Activated B cell treated with CpG ODN at 0.5 μM for 24 hours (primary cell): Measurements from ENCODE around the gene CD22. TPM values are rescaled to one million over a fixed set of nuclear protein-coding genes. Genes with fewer than 3 reads are reported as not detected.
"Not testable (repeated sequence)": the region's sequence is repeated elsewhere in the genome, so short reads cannot be mapped to it uniquely, and the experiment has no call there.

Experiments
- ATAC-seq: fragments of 200-7000 bp; cut with Tn5 transposase; one replicate; pipeline ENCODE4 v1.10.0; 2021; ENCODE audit warnings: low read depth, mild to moderate bottlenecking, moderate library complexity
- CTCF ChIA-PET: fragments of 350-600 bp; sonication (Branson Sonifier 250); formaldehyde crosslinking; loops from one replicate; lab custom pipeline; 2021; ENCODE audit warnings: antibody characterized with exemption; lab: Charles Lee
- POLR2A ChIA-PET: fragments of 350-600 bp; sonication (Branson Sonifier 250); formaldehyde crosslinking; loops from one replicate; lab custom pipeline; 2021; ENCODE audit warnings: antibody characterized with exemption; lab: Charles Lee
- DNase-seq: peaks from one replicate; pipeline ENCODE4 v3.0.0; 2022
- H3K27ac Mint-ChIP-seq: one replicate; pipeline ENCODE4 v1.8.0; 2020; ENCODE audit warnings: mixed read lengths
- H3K27me3 Mint-ChIP-seq: one replicate; pipeline ENCODE4 v1.8.0; 2021; ENCODE audit warnings: mixed read lengths
- H3K36me3 Mint-ChIP-seq: one replicate; pipeline ENCODE4 v1.8.0; 2021; ENCODE audit warnings: low read depth, mixed read lengths
- H3K4me1 Mint-ChIP-seq: one replicate; pipeline ENCODE4 v1.8.0; 2021; ENCODE audit warnings: mixed read lengths
- H3K4me3 Mint-ChIP-seq: one replicate; pipeline ENCODE4 v1.8.0; 2020; ENCODE audit warnings: mild to moderate bottlenecking, mixed read lengths
- H3K9me3 Mint-ChIP-seq: one replicate; pipeline ENCODE4 v1.8.0; 2020; ENCODE audit warnings: mixed read lengths
- CTCF ChIP-seq: fragments of 200-600 bp; IDR thresholded peaks from one replicate; pipeline ENCODE4 v1.8.0; 2022; ENCODE audit warnings: antibody characterized with exemption, mild to moderate bottlenecking
- intact Hi-C: fragments of 100-400 bp; cut with micrococcal nuclease; formaldehyde crosslinking; loops from one replicate; pipeline ENCODE4 v1.15.1; 2024
- total RNA-seq: library from RNA; stranded (reverse); gene quantifications from 2 replicates; pipeline ENCODE4 v1.2.3, GENCODE V29; 2022

The CD22 gene
- total RNA-seq, 1 donor from 2014 or later = 1,096 TPM

DNA sequence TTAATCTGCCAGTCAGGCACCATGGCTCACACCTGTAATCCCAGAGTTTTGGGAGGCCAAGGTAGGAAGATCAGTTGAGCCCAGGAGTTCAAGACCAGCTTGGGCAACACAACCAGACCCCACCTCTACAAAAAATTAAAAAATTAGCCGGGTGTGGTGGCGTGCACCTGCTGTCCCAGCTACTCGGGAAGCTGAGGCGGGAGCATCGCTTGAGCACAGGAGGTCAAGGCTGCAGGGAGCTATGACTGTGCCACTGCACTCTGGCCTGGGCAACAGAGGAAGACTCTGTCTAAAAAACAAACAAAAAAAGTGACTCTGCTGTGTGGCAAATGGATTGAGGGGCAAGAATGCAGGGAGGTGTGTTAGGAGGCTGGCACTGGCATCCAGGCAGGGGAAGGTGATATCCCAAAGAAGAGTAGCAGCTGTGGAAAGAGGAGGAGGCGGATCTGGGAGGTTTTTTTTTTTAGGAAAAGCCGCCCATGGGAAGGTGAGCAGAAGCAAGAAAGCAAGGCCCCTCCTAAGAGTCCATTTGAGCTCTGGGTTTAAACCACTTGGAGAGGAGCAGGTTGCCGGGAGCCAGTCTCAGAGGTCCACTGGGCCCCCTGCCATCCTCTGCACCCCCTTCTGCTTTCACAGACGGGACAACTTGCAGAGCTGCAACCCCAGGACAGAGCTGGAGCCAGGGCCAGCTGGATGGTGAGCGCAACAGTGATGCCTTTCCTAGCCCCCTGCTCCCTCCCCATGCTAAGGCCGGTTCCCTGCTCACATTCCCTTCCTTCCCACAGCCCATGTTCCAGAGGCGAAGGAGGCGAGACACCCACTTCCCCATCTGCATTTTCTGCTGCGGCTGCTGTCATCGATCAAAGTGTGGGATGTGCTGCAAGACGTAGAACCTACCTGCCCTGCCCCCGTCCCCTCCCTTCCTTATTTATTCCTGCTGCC, 44.6 kb upstream of the CD22 start:
- peaks cover 8% of the 10 kb centered on the region for H3K36me3 Mint-ChIP-seq
- CTCF ChIA-PET = no interaction called here
- intact Hi-C loops = no loop called here
- no peak for DNase-seq
- H3K4me1 Mint-ChIP-seq = peaks cover 47% of the 10 kb centered on the region
- no peaks in the 10 kb centered on the region for H3K27me3 Mint-ChIP-seq
- no peak overlapping the region for H3K4me3 Mint-ChIP-seq
- POLR2A ChIA-PET = interaction anchor here (1.2 to 1.7 kb wide), 3 partner anchors 20 to 63 kb away, joined by 3 to 6 read pairs (median 4); partner anchors contain the start of gene FFAR1
- H3K9me3 Mint-ChIP-seq = no peaks in the 10 kb centered on the region
- TF ChIP-seq CTCF = no peak
- no peak overlapping the region for H3K27ac Mint-ChIP-seq
- no peak for ATAC-seq

GRCh38 chr19:35285095-35285449, 43.9 kb upstream of the CD22 start:
- intact Hi-C loops = no loop called here
- TF ChIP-seq CTCF = no peak
- no peak for DNase-seq
- Mint-ChIP-seq H3K4me3 (no peak overlapping the region), H3K27me3 (no peaks in the 10 kb centered on the region), H3K27ac (no peak overlapping the region), H3K9me3 (no peaks in the 10 kb centered on the region), H3K36me3 (peaks cover 4% of the 10 kb centered on the region), H3K4me1 (peaks cover 43% of the 10 kb centered on the region)
- no peak for ATAC-seq
- ChIA-PET CTCF (no interaction called here), POLR2A (interaction anchor here (0.7 to 1.7 kb wide), 4 partner anchors 21 to 62 kb away, joined by 3 to 6 read pairs (median 4); partner anchors contain the start of gene FFAR1)

DNA sequence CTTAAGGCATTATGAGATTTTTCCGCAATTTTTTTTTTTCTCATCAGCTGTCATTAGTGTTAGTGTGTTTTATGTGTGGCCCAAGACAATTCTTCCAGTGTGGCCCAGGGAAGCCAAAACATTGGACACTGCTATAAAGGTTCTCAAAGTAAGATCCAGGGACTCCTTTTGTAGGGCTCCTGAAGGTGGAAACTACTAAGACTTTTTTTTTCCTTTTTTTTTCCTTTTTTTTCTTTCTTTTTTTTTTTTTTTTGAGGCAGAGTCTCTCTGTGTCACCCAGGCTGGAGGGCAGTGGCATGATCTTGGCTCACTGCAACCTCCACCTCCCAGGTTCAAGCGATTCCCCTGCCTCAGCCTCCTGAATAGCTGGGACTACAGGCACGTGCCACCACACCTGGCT, 43.5 kb upstream of the CD22 start:
- ATAC-seq, H3K36me3 Mint-ChIP-seq, CTCF ChIA-PET, H3K9me3 Mint-ChIP-seq, H3K27me3 Mint-ChIP-seq, H3K4me3 Mint-ChIP-seq, intact Hi-C loops, DNase-seq, H3K27ac Mint-ChIP-seq: not testable (repeated sequence)
- POLR2A ChIA-PET = interaction anchor here (0.7 to 1.2 kb wide), 5 partner anchors 10 to 1897 kb away, joined by 3 to 7 read pairs (median 3); no protein-coding TSS in a partner anchor
- H3K4me1 Mint-ChIP-seq = peaks cover 39% of the 10 kb centered on the region

DNA sequence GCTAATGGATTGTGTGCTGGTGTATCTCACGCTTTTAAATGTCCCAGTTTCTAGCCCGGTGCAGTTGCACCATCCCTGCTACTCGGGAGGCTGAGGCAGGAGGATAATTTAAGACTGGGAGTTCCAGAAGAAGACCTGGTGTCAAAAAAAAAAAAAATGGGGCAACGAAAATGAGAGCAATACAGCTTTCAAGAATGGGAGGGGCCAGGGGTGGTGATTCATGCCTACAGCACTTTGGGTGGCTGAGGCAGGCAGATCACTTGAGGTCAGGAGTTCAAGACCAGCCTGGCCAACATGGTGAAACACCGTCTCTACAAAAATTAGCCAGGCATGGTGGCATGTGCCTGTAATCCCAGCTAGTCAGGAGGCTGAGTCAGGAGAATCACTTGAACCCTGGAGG, 42.9 kb upstream of the CD22 start:
- CTCF ChIA-PET, H3K27me3 Mint-ChIP-seq, H3K36me3 Mint-ChIP-seq, H3K9me3 Mint-ChIP-seq, intact Hi-C loops, DNase-seq, H3K4me3 Mint-ChIP-seq, ATAC-seq: not testable (repeated sequence)
- POLR2A ChIA-PET = interaction anchor here (0.7 to 0.8 kb wide), 4 partner anchors 10 to 1897 kb away, joined by 3 to 7 read pairs (median 6); no protein-coding TSS in a partner anchor
- Mint-ChIP-seq H3K4me1 (peaks cover 33% of the 10 kb centered on the region), H3K27ac (peak overlapping the region; percentile 4)

- CTCF ChIA-PET = no interaction called here
- POLR2A ChIA-PET = interaction anchor here (0.6 to 0.9 kb wide), 3 partner anchors 9 to 53 kb away, joined by 3 to 8 read pairs (median 4); no protein-coding TSS in a partner anchor
- H3K27ac Mint-ChIP-seq = no peak overlapping the region
- DNase-seq (no peak), ATAC-seq (no peak)
- no peaks in the 10 kb centered on the region for H3K36me3 Mint-ChIP-seq
- intact Hi-C loops = no loop called here
- no peaks in the 10 kb centered on the region for H3K27me3 Mint-ChIP-seq
- no peaks in the 10 kb centered on the region for H3K9me3 Mint-ChIP-seq
- TF ChIP-seq CTCF = no peak
- peaks cover 28% of the 10 kb centered on the region for H3K4me1 Mint-ChIP-seq
- no peak overlapping the region for H3K4me3 Mint-ChIP-seq
These were observed 41.3 kb upstream of the CD22 start for GRCh38 chr19:35287713-35288112.

DNA sequence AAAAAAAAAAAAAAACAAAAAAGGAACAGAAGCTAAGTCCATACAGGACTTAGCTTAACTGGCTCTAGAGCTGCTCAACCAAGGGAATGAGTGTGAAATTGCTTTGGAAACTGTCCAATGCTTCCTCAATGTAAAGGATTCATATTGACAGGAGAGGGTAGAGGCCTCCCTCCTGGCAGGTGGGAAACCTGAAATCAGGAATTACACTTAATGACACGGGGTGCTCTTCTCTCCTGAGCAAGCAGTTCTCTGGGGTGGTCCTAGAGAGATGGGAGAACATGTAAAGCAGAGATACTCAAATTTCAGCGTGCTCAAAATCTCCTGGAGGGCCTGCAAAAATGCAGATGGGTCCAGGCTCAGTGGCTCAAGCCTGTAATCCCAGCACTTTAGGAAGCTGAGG, 40.7 kb upstream of the CD22 start:
- Mint-ChIP-seq H3K4me1 (peaks cover 27% of the 10 kb centered on the region), H3K9me3 (no peaks in the 10 kb centered on the region), H3K27ac (no peak overlapping the region), H3K36me3 (no peaks in the 10 kb centered on the region), H3K27me3 (no peaks in the 10 kb centered on the region), H3K4me3 (no peak overlapping the region)
- ChIA-PET POLR2A (interaction anchor here (0.6 to 0.9 kb wide), 2 partner anchors 9 to 13 kb away, joined by 3 to 8 read pairs; no protein-coding TSS in a partner anchor), CTCF (no interaction called here)
- ATAC-seq = no peak
- no peak for TF ChIP-seq CTCF
- intact Hi-C loops = no loop called here
- DNase-seq = no peak
